ENCODE data around the gene NUDT21. TPM values are rescaled to one million over a fixed set of nuclear protein-coding genes. Genes with fewer than 3 reads are reported as not detected.
"Not testable (repeated sequence)": the region's sequence is repeated elsewhere in the genome, so short reads cannot be mapped to it uniquely, and the experiment has no call there.

NUDT21 gene
- total RNA-seq, 1 experiment from 2014 or later = 305 TPM

- no peaks in the 10 kb centered on the region for H3K27me3 Mint-ChIP-seq (ENCODE audit: insufficient read depth, unreplicated experiment)
- DNase-seq = no peak
- Histone ChIP-seq H3K36me3 (ENCODE audit: control insufficient read depth, insufficient read depth, low read length) (peaks cover 4% of the 10 kb centered on the region), H3K4me3 (ENCODE audit: low read depth, low read length) (no peak overlapping the region), H3K9me3 (peaks cover 22% of the 10 kb centered on the region), H3K4me1 (no peaks in the 10 kb centered on the region), H3K27me3 (replicated peaks; ENCODE audit: control insufficient read depth, insufficient read depth, low read length) (no peaks in the 10 kb centered on the region)
- no peak overlapping the region for H3K4me3 Mint-ChIP-seq (ENCODE audit: unreplicated experiment)
- no TSS peak for BruUV-seq (replicated peaks)
- peaks cover 30% of the 10 kb centered on the region for H3K9me3 Mint-ChIP-seq (ENCODE audit: unreplicated experiment)
- intact Hi-C loops (cut with micrococcal nuclease; ENCODE audit: unreplicated experiment) = no loop called here
- H3K4me1 Mint-ChIP-seq (ENCODE audit: low read depth, unreplicated experiment) = no peaks in the 10 kb centered on the region
- POLR2A ChIA-PET = interaction anchor here (0.6 kb wide), 1 partner anchor 34 kb away, joined by 4 read pairs; no protein-coding TSS in a partner anchor
- H3K27ac Mint-ChIP-seq (ENCODE audit: unreplicated experiment) = no peak overlapping the region
- TF ChIP-seq CTCF (IDR thresholded peaks at IDR 0.05; ENCODE audit: insufficient read depth in 1 of 2, low read depth in 1 of 2, low read length in 1 of 2, severe bottlenecking in 1 of 2, unreplicated experiment in 1 of 2) = no peak
- H3K36me3 Mint-ChIP-seq (ENCODE audit: insufficient read depth, unreplicated experiment) = peaks cover 66% of the 10 kb centered on the region
- CTCF ChIA-PET = interaction anchor here (1.1 kb wide), 1 partner anchor 26 kb away, joined by 4 read pairs; no protein-coding TSS in a partner anchor
Measured at GRCh38 chr16:56382901-56383355, 68.2 kb downstream of the NUDT21 start.

GRCh38 chr16:56382459-56382858 is 68.7 kb downstream of the NUDT21 start:
- POLR2A ChIA-PET = interaction anchor here (0.6 kb wide), 1 partner anchor 351 kb away, joined by 3 read pairs; no protein-coding TSS in a partner anchor

GRCh38 chr16:56380778-56381485 is 70.2 kb downstream of the NUDT21 start:
- H3K4me1 Mint-ChIP-seq (ENCODE audit: low read depth, unreplicated experiment); POLR2A ChIA-PET; H3K27me3 ChIP-seq (replicated peaks; ENCODE audit: control insufficient read depth, insufficient read depth, low read length); CTCF ChIA-PET; DNase-seq; H3K4me3 Mint-ChIP-seq (ENCODE audit: unreplicated experiment); H3K4me1 ChIP-seq; H3K4me3 ChIP-seq (ENCODE audit: low read depth, low read length); BruUV-seq (replicated peaks); intact Hi-C loops (cut with micrococcal nuclease; ENCODE audit: unreplicated experiment); H3K27ac Mint-ChIP-seq (ENCODE audit: unreplicated experiment); H3K27me3 Mint-ChIP-seq (ENCODE audit: insufficient read depth, unreplicated experiment); H3K36me3 ChIP-seq (ENCODE audit: control insufficient read depth, insufficient read depth, low read length): not testable (repeated sequence)
- H3K9me3 ChIP-seq = peaks cover 22% of the 10 kb centered on the region
- Mint-ChIP-seq H3K9me3 (ENCODE audit: unreplicated experiment) (peaks cover 37% of the 10 kb centered on the region), H3K36me3 (ENCODE audit: insufficient read depth, unreplicated experiment) (peaks cover 59% of the 10 kb centered on the region)

More at GRCh38 chr16:56382459-56382858, 68.7 kb downstream of the NUDT21 start:
- CTCF ChIA-PET = interaction anchor here (1.1 kb wide), 1 partner anchor 26 kb away, joined by 4 read pairs; no protein-coding TSS in a partner anchor
- no peaks in the 10 kb centered on the region for H3K27me3 ChIP-seq (replicated peaks; ENCODE audit: control insufficient read depth, insufficient read depth, low read length)
- intact Hi-C loops (cut with micrococcal nuclease; ENCODE audit: unreplicated experiment) = no loop called here
- no peaks in the 10 kb centered on the region for H3K4me1 ChIP-seq
- peaks cover 3% of the 10 kb centered on the region for H3K36me3 ChIP-seq (ENCODE audit: control insufficient read depth, insufficient read depth, low read length)
- TF ChIP-seq CTCF (IDR thresholded peaks at IDR 0.05; ENCODE audit: insufficient read depth in 1 of 2, low read depth in 1 of 2, low read length in 1 of 2, severe bottlenecking in 1 of 2, unreplicated experiment in 1 of 2) = no peak
- peaks cover 22% of the 10 kb centered on the region for H3K9me3 ChIP-seq
- Mint-ChIP-seq H3K27me3 (ENCODE audit: insufficient read depth, unreplicated experiment) (no peaks in the 10 kb centered on the region), H3K4me1 (ENCODE audit: low read depth, unreplicated experiment) (no peaks in the 10 kb centered on the region), H3K36me3 (ENCODE audit: insufficient read depth, unreplicated experiment) (peaks cover 61% of the 10 kb centered on the region), H3K9me3 (ENCODE audit: unreplicated experiment) (peaks cover 34% of the 10 kb centered on the region), H3K27ac (ENCODE audit: unreplicated experiment) (no peak overlapping the region), H3K4me3 (ENCODE audit: unreplicated experiment) (no peak overlapping the region)
- H3K4me3 ChIP-seq (ENCODE audit: low read depth, low read length) = no peak overlapping the region
- DNase-seq = no peak
- BruUV-seq (replicated peaks) = no TSS peak

Other genes starting within 250 kb of the NUDT21 start
- gene AMFR, start 25.8 kb downstream of the NUDT21 start, total RNA-seq (2022) = 101 and 106 TPM in 2 replicates
- 75.5 and 79.0 TPM in 2 replicates for gene OGFOD1, start 222 bp upstream of the NUDT21 start, total RNA-seq (2022)
- gene BBS2, start 68.7 kb upstream of the NUDT21 start, total RNA-seq (2022) = 25.6 and 27.7 TPM in 2 replicates
- gene MT4, start 113.7 kb upstream of the NUDT21 start, total RNA-seq (2022) = not detected in 2 replicates
- not detected in 2 replicates for gene MT3, start 138.2 kb upstream of the NUDT21 start, total RNA-seq (2022)
- 4.3 and 10.5 TPM in 2 replicates for gene MT2A, start 157.3 kb upstream of the NUDT21 start, total RNA-seq (2022)
- gene MT1E, start 174.4 kb upstream of the NUDT21 start, total RNA-seq (2022) = 0.56 and 2.0 TPM in 2 replicates
- gene MT1M, start 181.3 kb upstream of the NUDT21 start, total RNA-seq (2022) = not detected in 2 replicates
- gene MT1A, start 187.3 kb upstream of the NUDT21 start, total RNA-seq (2022) = 2.0 and 2.5 TPM in 2 replicates
- not detected in 2 replicates for gene MT1B, start 200.6 kb upstream of the NUDT21 start, total RNA-seq (2022)
- 2.8 and 12.5 TPM in 2 replicates for gene MT1F, start 206.6 kb upstream of the NUDT21 start, total RNA-seq (2022)
- not detected in 2 replicates for gene MT1G, start 216.7 kb upstream of the NUDT21 start, total RNA-seq (2022)
- gene MT1H, start 218.5 kb upstream of the NUDT21 start, total RNA-seq (2022) = not detected in 2 replicates
- 4.4 and 18.3 TPM in 2 replicates for gene MT1X, start 231.1 kb upstream of the NUDT21 start, total RNA-seq (2022)